ENCODE measurements around the gene TRIM75.
"Not testable (repeated sequence)": the region's sequence is repeated elsewhere in the genome, so short reads cannot be mapped to it uniquely, and the experiment has no call there.

TRIM75 gene

DNA sequence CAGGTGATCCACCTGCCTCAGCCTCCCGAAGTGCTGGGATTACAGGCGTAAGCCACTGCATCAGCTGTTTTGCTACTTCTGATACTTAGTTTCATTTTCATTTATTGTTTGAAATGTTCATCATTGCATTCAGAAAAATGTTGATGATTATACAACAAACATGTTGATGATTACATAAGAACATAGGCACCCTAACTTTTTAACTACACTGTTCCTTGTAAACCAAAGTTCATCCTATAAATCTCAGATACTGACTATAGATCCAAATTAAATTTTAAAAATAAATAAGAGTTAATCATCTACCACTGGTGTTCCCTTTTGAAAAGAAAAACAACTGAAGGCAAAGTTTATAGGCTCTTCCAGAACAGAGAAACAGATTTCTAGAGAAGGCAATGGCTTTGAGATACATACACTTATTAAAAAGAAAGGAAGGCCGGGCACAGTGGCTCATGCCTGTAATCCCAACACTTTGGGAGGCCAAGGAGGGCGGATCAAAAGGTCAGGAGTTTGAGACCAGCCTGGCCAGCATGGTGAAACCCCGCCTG, 23.4 kb downstream of the TRIM75 start:
- DNase-seq (ENCODE audit: low spot score) = no peak

GRCh38 chr4:165079476-165079875, 25.8 kb downstream of the TRIM75 start:
- peak; percentile 34 for DNase-seq (ENCODE audit: low spot score)

DNA sequence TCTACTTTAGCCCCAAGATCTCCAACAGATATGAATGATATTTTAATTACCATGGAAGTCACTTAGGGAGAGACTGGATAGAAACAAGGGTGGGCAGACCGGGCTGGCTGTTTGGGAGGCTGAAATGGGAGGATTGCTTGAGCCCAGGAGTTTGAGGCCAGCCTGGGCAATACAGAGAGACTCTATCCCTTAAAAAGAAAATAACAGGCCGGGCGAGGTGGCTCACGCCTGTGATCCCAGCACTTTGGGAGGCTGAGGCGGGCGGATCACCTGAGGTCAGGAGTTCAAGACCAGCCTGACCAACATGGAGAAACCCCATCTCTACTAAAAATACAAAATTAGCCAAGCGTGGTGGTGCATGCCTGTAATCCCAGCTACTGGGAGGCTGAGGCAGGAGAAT, 31.1 kb downstream of the TRIM75 start:
- DNase-seq (ENCODE audit: low spot score) = not testable (repeated sequence)

GRCh38 chr4:165085946-165086345, 32.3 kb downstream of the TRIM75 start:
- DNase-seq (ENCODE audit: low spot score) = no peak

- no peak for DNase-seq (ENCODE audit: low spot score)
Measured at GRCh38 chr4:165088366-165088765, 34.7 kb downstream of the TRIM75 start.

- DNase-seq (ENCODE audit: low spot score) = not testable (repeated sequence)
Measured at GRCh38 chr4:165092187-165092586, 38.5 kb downstream of the TRIM75 start.

DNA sequence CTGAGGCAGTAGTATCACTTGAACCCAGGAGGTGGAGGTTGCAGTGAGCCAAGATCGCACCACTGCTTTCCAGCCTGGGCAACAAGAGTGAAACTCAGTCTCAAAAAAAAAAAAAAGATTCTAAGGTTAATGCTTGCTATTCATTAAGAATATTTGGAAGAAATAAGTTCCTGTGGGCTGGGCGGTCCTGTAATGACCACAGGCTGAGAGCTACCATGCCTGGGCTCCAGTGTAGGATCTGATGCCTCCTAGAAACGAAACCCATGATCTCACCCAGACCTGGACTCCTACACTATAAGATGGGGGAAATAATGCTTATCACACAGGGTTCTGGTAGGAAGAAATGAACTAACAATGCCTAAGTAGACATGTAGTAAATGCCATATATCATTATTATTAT, 41.2 kb downstream of the TRIM75 start:
- DNase-seq (ENCODE audit: low spot score) = no peak

- DNase-seq (ENCODE audit: low spot score) = no peak
Measured at GRCh38 chr4:165095291-165095690, 41.6 kb downstream of the TRIM75 start.

DNA sequence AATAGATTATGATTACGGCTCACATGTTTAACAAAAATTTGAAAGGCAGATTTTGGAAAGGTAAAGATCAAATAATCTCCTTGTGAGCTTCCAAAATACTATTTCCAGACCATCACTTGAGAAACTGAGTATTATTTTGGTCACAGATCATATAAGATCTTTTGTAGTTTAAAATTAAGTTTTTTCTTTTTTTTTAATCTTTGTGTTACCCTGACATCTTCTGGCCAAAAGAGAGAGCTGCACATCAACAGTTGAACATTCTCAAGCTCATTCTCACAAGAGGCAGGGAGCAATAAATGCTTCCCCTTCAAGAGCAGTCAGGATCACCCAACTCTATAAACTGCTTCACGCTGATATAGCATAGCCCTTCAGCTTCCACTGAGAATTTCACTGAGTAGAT, 43.1 kb downstream of the TRIM75 start:
- DNase-seq (ENCODE audit: low spot score) = peak; percentile 47

DNA sequence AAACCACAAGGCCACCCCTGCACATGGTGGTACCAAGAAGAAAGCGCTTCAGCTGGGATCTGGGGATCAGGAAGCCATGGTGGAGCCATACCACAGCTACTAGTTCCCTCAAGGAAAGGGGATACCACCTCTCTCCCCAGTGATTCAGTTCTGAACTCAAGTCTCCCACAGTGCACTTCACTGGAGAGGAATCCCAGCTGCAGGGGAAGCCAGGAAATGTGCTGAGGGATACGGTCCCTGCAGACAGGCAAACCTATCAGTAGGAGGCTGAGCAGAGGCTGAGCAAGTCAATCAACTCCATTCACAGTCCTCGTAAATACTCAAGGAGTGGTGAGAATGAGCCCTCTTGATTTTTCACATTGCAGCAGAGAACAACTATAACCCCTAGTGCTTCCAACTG, 48.0 kb downstream of the TRIM75 start:
- DNase-seq (ENCODE audit: low spot score) = no peak

DNA sequence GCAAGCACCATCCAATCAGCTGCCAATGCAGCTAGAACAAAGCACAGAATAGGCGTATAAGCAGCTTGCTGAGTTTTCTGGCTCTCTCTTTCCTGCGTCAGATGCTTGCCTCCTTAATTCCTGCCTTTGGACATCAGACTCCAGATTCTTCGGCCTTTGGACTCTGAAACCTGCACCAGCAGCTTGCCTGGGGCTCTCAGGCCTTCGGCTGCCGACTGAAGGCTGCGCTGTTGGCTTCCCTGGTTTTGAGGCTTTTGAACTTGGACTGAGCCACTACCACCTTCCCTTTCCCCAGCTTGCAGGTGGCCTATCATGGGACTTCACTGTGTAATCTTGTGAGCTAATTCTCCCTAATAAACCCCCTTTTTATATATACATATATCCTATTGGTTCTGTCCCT, 52.9 kb downstream of the TRIM75 start:
- DNase-seq (ENCODE audit: low spot score) = no peak

Data from pons (tissue), 1 donor.